Measurements from ENCODE around the gene CGB2.
"Not testable (repeated sequence)": the region's sequence is repeated elsewhere in the genome, so short reads cannot be mapped to it uniquely, and the experiment has no call there.

Gene CGB2

DNA sequence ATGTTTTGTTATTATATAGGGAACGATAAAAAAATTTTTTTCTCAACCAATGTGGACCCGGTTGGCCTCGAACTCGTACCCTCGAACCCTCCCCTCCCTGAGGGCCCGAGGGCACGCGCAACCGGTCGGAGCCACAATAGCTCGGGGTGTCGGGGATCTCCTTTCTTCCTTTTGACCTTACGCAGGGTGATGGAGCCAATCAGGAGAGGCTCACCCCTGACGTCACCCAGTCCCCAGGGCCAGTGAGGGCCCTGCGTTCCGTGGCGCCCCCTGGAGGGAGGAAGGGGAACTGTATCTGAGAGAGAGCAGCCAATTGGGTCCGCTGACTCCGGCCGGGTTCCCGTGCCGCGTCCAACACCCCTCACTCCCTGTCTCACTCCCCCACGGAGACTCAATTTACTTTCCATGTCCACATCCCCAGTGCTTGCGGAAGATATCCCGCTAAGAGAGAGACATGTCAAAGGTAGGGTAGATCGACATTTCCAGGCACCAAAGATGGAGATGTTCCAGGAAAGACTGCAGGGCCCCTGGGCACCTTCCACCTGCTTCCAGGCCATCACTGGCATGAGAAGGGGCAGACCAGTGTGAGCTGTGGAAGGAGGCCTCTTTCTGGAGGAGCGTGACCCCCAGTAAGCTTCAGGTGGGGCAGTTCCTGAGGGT lies at the start of gene CGB2:
Gene CGB2 (plus strand): TSS at position 249 of the 660 bp plus-strand sequence. CDS start 206 bp downstream, at position 455.
- TF ChIP-seq, protein P1, sequence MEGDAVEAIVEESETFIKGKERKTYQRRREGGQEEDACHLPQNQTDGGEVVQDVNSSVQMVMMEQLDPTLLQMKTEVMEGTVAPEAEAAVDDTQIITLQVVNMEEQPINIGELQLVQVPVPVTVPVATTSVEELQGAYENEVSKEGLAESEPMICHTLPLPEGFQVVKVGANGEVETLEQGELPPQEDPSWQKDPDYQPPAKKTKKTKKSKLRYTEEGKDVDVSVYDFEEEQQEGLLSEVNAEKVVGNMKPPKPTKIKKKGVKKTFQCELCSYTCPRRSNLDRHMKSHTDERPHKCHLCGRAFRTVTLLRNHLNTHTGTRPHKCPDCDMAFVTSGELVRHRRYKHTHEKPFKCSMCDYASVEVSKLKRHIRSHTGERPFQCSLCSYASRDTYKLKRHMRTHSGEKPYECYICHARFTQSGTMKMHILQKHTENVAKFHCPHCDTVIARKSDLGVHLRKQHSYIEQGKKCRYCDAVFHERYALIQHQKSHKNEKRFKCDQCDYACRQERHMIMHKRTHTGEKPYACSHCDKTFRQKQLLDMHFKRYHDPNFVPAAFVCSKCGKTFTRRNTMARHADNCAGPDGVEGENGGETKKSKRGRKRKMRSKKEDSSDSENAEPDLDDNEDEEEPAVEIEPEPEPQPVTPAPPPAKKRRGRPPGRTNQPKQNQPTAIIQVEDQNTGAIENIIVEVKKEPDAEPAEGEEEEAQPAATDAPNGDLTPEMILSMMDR (IDR thresholded peaks at IDR 0.05; ENCODE audit: low read depth, low read length, missing control alignments): peak; percentile 31
- DNase-seq (ENCODE audit: low read depth); H3K4me3 ChIP-seq (ENCODE audit: low read depth, low read length); in situ Hi-C loops (cut with HindIII; ENCODE audit: low sequenced_read_pairs): not testable (repeated sequence)

DNA sequence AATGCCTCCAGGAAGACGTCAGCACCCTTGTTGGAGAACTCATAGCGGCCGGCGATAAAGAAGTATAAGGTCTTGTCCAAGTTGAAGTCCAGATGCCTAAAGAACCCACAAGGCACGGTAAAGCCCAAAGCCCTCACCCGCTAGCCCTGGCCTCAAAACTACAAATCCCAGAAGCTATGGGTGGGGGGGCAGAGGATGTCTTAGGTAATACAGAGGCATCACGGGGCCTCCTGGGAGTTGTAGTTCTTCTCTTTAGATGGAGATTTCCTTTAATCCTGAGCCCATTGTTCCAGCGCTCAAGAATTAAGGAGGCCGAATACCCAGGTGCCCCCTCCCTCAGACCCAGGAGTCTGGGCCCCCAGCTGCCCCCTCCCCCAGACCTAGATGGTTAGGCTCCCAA lies 49.4 kb upstream of the CGB2 start:
- in situ Hi-C loops (cut with HindIII; ENCODE audit: low sequenced_read_pairs): no loop called here
- no peak for DNase-seq (ENCODE audit: low read depth)
- TF ChIP-seq, protein P1 (IDR thresholded peaks at IDR 0.05; ENCODE audit: low read depth, low read length, missing control alignments): no peak
- H3K4me3 ChIP-seq (ENCODE audit: low read depth, low read length): no peak overlapping the region

DNA sequence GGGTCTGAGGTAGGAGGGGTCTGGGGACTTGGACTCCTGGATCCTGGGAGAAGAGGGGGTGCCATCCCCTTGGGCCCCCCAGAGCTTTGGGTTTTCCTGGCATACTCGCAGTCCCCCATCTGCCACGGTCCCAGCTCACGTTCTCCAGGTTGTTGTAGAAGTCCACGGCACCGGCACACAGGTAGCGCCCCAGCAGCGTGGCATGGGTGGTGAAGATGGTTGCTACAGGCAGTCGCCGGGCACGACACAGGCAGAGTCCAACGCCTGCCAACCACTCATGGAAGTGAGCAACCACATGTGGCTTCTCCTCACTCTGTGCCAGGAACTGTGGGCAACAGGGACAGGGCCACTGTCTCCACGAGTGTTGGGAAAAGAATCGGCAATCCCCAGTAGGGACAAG lies 46.0 kb upstream of the CGB2 start:
- in situ Hi-C loops (cut with HindIII; ENCODE audit: low sequenced_read_pairs): loop anchor here (5.0 kb wide), 1 partner anchor 188 kb away; no protein-coding TSS in a partner anchor

DNA sequence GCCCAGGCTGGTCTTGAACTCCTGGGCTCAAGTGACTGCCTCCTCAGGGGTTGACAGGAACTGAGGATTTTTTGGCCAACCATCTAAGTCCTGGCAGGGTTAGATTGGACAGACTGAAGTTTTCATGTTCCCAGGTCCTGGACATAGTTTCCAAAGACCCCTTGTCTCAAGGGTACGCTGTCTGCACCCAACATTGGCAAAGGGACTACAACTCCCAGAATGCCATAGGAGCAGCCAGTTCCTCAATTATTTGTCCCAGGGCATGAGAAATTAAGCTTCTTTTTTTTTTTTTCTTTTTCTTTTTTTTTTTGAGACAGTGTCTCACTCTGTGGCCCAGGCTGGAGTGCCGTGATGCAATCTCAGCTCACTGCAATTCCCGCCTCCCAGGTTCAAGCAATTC lies 45.5 kb upstream of the CGB2 start:
- H3K4me3 ChIP-seq (ENCODE audit: low read depth, low read length): no peak overlapping the region
- in situ Hi-C loops (cut with HindIII; ENCODE audit: low sequenced_read_pairs): loop anchor here (5.0 kb wide), 1 partner anchor 189 kb away; no protein-coding TSS in a partner anchor
- no peak for DNase-seq (ENCODE audit: low read depth)

More for the DNA sequence above, 46.0 kb upstream of the CGB2 start:
- no peak for DNase-seq (ENCODE audit: low read depth)
- H3K4me3 ChIP-seq (ENCODE audit: low read depth, low read length): no peak overlapping the region
- TF ChIP-seq, protein P1 (IDR thresholded peaks at IDR 0.05; ENCODE audit: low read depth, low read length, missing control alignments): no peak

DNA sequence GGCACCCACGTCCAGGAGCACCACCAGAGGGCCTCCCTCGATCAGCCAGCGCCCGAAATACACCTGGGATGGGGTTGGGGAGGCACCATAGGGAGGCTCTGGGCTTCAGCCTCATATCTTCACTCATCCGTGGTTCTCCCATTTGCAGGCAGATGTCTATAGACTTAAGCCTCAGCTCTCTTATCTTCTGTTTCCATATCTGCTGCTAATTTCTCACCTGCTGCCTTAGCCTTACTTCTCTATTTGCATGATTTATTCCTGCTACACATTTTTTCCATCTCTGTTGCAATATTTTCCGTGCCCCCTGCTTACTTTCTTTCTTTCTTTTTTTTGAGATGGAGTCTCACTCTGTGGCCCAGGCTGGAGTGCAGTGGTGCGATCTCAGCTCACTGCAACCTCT lies 44.4 kb upstream of the CGB2 start:
- in situ Hi-C loops (cut with HindIII; ENCODE audit: low sequenced_read_pairs): loop anchor here (5.0 kb wide), 1 partner anchor 190 kb away; no protein-coding TSS in a partner anchor
- TF ChIP-seq, protein P1 (IDR thresholded peaks at IDR 0.05; ENCODE audit: low read depth, low read length, missing control alignments): no peak
- H3K4me3 ChIP-seq (ENCODE audit: low read depth, low read length): no peak overlapping the region
- DNase-seq (ENCODE audit: low read depth): no peak

More for the DNA sequence above, 45.5 kb upstream of the CGB2 start:
- TF ChIP-seq, protein P1 (IDR thresholded peaks at IDR 0.05; ENCODE audit: low read depth, low read length, missing control alignments): no peak

DNA sequence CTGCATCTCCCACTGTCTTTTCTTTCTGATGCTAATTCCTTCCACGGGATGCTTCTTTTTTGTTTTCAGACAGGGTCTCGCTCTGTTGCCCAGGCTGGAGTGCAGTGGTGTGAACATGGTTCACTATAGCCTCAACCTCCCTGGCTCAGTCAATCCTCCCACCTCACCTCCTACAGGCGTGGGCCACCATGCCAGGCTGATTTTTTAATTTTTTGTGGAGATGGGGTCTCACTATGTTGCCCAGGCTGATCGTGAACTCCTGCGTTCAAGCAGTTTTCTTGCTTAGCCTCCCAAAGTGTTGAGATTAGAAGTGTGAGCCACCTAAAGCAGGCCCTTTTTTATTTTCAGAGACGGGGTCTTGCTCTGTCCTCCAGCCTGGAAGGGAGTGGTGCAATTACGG lies 43.4 kb upstream of the CGB2 start:
- H3K4me3 ChIP-seq (ENCODE audit: low read depth, low read length): no peak overlapping the region
- no peak for DNase-seq (ENCODE audit: low read depth)
- TF ChIP-seq, protein P1 (IDR thresholded peaks at IDR 0.05; ENCODE audit: low read depth, low read length, missing control alignments): no peak
- in situ Hi-C loops (cut with HindIII; ENCODE audit: low sequenced_read_pairs): loop anchor here (5.0 kb wide), 1 partner anchor 191 kb away; no protein-coding TSS in a partner anchor

Data from astrocyte of the cerebellum (primary cell).